Prostate gland (tissue), 2 donors: ENCODE results near the gene SEZ6L.

Experiments used
- CTCF ChIP-seq, 4 experiments: fragments of 200-600 bp in 2 of 4; fragments of 450-650 bp in 2 of 4; sonication (generic) in 2 of 4; IDR thresholded peaks; 1 replicate in 3 of 4; 2 replicates in 1 of 4; pipeline ENCODE4 v1.5.1; 2016 to 2019; ENCODE audit warnings: antibody characterized with exemption in 4 of 4, mild to moderate bottlenecking in 2 of 4, moderate library complexity in 2 of 4
- POLR2A ChIP-seq: fragments of 450-650 bp; IDR thresholded peaks from one replicate; pipeline ENCODE4 v1.6.1; 2016; ENCODE audit warnings: antibody characterized with exemption, mild to moderate bottlenecking

- no peak for TF ChIP-seq CTCF (IDR thresholded peaks at IDR 0.05)
- no peak for TF ChIP-seq POLR2A
Measured at GRCh38 chr22:26409719-26410335, 240.6 kb downstream of the SEZ6L start.
